ENCODE measurements around the gene MPDU1. TPM values are rescaled to one million over a fixed set of nuclear protein-coding genes. Genes with fewer than 3 reads are reported as not detected.
A peak's percentile ranks its signal among the peaks of the same experiment; 100 is the strongest.

The MPDU1 gene
- total and polyA plus RNA-seq, 2 of the 13 experiments (the other 11 are each of a cell fraction or from before 2014, with no cell fraction given), result 112 to 167 TPM

DNA sequence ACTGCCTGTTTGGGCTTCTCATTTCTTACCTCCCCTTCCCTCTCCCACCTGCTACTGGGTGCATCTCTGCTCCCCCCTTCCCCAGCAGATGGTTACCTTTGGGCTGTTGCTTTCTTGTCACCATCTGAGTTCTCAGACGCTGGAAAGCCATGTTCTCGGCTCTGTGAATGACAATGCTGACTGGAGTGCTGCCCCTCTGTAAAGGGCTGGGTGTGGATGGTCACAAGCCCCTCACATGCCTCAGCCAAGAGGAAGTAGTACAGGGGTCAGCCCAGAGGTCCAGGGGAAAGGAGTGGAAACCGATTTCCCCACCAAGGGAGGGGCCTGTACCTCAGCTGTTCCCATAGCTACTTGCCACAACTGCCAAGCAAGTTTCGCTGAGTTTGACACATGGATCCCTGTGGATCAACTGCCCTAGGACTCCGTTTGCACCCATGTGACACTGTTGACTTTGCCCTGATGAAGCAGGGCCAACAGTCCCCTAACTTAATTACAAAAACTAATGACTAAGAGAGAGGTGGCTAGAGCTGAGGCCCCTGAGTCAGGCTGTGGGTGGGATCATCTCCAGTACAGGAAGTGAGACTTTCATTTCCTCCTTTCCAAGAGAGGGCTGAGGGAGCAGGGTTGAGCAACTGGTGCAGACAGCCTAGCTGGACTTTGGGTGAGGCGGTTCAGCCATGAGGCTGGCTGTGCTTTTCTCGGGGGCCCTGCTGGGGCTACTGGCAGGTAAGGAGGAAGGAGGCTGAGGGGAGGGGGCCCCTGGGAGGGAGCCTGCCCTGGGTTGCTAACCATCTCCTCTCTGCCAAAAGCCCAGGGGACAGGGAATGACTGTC, 4.4 kb upstream of the MPDU1 start, which contains the start of gene CD68 (continued):
- TF ChIP-seq, protein P1, sequence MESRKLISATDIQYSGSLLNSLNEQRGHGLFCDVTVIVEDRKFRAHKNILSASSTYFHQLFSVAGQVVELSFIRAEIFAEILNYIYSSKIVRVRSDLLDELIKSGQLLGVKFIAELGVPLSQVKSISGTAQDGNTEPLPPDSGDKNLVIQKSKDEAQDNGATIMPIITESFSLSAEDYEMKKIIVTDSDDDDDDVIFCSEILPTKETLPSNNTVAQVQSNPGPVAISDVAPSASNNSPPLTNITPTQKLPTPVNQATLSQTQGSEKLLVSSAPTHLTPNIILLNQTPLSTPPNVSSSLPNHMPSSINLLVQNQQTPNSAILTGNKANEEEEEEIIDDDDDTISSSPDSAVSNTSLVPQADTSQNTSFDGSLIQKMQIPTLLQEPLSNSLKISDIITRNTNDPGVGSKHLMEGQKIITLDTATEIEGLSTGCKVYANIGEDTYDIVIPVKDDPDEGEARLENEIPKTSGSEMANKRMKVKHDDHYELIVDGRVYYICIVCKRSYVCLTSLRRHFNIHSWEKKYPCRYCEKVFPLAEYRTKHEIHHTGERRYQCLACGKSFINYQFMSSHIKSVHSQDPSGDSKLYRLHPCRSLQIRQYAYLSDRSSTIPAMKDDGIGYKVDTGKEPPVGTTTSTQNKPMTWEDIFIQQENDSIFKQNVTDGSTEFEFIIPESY (CRISPR knock-in tag; IDR thresholded peaks at IDR 0.05), result peak; percentile 43; the same call in 1 of the 2 replicates
- TF ChIP-seq ZFP37 (CRISPR knock-in tag; IDR thresholded peaks at IDR 0.05; ENCODE audit: borderline replicate concordance) (peak; percentile 74; the same call in 1 of the 2 replicates), SALL2 (CRISPR knock-in tag; IDR thresholded peaks at IDR 0.05) (0 out of 2 replicates have a peak, but pooled peaks have one; percentile 46), ZNF431 (CRISPR knock-in tag; IDR thresholded peaks at IDR 0.05; ENCODE audit: borderline replicate concordance, low read depth) (peak; percentile 51), RBAK (CRISPR knock-in tag; IDR thresholded peaks at IDR 0.05) (no peak), IKZF4 (CRISPR knock-in tag; IDR thresholded peaks at IDR 0.05; ENCODE audit: borderline replicate concordance, low read depth, not compliant biosample characterization) (peak; percentile 74), GATA4 (IDR thresholded peaks at IDR 0.05; ENCODE audit: borderline replicate concordance, low read depth) (peak; percentile 11; the same call in 1 of the 2 replicates), ZNF614 (CRISPR knock-in tag; IDR thresholded peaks at IDR 0.05; ENCODE audit: borderline replicate concordance) (peak; percentile 77), ZSCAN21 (CRISPR knock-in tag; IDR thresholded peaks at IDR 0.05; ENCODE audit: borderline replicate concordance) (peak; percentile 50; the same call in 1 of the 2 replicates), RAD21 (CRISPR knock-in tag; IDR thresholded peaks at IDR 0.05) (peak; percentile 53)
- TF ChIP-seq, protein P2, sequence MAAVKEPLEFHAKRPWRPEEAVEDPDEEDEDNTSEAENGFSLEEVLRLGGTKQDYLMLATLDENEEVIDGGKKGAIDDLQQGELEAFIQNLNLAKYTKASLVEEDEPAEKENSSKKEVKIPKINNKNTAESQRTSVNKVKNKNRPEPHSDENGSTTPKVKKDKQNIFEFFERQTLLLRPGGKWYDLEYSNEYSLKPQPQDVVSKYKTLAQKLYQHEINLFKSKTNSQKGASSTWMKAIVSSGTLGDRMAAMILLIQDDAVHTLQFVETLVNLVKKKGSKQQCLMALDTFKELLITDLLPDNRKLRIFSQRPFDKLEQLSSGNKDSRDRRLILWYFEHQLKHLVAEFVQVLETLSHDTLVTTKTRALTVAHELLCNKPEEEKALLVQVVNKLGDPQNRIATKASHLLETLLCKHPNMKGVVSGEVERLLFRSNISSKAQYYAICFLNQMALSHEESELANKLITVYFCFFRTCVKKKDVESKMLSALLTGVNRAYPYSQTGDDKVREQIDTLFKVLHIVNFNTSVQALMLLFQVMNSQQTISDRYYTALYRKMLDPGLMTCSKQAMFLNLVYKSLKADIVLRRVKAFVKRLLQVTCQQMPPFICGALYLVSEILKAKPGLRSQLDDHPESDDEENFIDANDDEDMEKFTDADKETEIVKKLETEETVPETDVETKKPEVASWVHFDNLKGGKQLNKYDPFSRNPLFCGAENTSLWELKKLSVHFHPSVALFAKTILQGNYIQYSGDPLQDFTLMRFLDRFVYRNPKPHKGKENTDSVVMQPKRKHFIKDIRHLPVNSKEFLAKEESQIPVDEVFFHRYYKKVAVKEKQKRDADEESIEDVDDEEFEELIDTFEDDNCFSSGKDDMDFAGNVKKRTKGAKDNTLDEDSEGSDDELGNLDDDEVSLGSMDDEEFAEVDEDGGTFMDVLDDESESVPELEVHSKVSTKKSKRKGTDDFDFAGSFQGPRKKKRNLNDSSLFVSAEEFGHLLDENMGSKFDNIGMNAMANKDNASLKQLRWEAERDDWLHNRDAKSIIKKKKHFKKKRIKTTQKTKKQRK (IDR thresholded peaks at IDR 0.05; ENCODE audit: low read length), result no peak
- TF ChIP-seq, protein P3, sequence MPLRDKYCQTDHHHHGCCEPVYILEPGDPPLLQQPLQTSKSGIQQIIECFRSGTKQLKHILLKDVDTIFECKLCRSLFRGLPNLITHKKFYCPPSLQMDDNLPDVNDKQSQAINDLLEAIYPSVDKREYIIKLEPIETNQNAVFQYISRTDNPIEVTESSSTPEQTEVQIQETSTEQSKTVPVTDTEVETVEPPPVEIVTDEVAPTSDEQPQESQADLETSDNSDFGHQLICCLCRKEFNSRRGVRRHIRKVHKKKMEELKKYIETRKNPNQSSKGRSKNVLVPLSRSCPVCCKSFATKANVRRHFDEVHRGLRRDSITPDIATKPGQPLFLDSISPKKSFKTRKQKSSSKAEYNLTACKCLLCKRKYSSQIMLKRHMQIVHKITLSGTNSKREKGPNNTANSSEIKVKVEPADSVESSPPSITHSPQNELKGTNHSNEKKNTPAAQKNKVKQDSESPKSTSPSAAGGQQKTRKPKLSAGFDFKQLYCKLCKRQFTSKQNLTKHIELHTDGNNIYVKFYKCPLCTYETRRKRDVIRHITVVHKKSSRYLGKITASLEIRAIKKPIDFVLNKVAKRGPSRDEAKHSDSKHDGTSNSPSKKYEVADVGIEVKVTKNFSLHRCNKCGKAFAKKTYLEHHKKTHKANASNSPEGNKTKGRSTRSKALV (CRISPR knock-in tag; IDR thresholded peaks at IDR 0.05), result peak; percentile 85; the same call in 1 of the 2 replicates
- TF ChIP-seq, protein P4, sequence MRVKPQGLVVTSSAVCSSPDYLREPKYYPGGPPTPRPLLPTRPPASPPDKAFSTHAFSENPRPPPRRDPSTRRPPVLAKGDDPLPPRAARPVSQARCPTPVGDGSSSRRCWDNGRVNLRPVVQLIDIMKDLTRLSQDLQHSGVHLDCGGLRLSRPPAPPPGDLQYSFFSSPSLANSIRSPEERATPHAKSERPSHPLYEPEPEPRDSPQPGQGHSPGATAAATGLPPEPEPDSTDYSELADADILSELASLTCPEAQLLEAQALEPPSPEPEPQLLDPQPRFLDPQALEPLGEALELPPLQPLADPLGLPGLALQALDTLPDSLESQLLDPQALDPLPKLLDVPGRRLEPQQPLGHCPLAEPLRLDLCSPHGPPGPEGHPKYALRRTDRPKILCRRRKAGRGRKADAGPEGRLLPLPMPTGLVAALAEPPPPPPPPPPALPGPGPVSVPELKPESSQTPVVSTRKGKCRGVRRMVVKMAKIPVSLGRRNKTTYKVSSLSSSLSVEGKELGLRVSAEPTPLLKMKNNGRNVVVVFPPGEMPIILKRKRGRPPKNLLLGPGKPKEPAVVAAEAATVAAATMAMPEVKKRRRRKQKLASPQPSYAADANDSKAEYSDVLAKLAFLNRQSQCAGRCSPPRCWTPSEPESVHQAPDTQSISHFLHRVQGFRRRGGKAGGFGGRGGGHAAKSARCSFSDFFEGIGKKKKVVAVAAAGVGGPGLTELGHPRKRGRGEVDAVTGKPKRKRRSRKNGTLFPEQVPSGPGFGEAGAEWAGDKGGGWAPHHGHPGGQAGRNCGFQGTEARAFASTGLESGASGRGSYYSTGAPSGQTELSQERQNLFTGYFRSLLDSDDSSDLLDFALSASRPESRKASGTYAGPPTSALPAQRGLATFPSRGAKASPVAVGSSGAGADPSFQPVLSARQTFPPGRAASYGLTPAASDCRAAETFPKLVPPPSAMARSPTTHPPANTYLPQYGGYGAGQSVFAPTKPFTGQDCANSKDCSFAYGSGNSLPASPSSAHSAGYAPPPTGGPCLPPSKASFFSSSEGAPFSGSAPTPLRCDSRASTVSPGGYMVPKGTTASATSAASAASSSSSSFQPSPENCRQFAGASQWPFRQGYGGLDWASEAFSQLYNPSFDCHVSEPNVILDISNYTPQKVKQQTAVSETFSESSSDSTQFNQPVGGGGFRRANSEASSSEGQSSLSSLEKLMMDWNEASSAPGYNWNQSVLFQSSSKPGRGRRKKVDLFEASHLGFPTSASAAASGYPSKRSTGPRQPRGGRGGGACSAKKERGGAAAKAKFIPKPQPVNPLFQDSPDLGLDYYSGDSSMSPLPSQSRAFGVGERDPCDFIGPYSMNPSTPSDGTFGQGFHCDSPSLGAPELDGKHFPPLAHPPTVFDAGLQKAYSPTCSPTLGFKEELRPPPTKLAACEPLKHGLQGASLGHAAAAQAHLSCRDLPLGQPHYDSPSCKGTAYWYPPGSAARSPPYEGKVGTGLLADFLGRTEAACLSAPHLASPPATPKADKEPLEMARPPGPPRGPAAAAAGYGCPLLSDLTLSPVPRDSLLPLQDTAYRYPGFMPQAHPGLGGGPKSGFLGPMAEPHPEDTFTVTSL (CRISPR knock-in tag; IDR thresholded peaks at IDR 0.05; ENCODE audit: borderline replicate concordance), result peak; percentile 59; the same call in 1 of the 2 replicates

All from HepG2 (cell line).